ENCODE measurements around the gene MPHOSPH9. TPM values are rescaled to one million over a fixed set of nuclear protein-coding genes. Genes with fewer than 3 reads are reported as not detected.
A peak's percentile ranks its signal among the peaks of the same experiment; 100 is the strongest.

Gene MPHOSPH9
- total RNA-seq, 2 donors from 2014 or later, result 68.4 to 85.3 TPM

GRCh38 chr12:123270214-123271000 lies 37.5 kb upstream of the MPHOSPH9 start:
- DNase-seq, result peak; percentile 87
- WGBS, 2 experiments (ENCODE audit: insufficient coverage in 1 of 2, insufficient read length in 1 of 2), result 0% methylated on average over 30 to 51 of the region's 51 CpGs
- H3K27ac Mint-ChIP-seq, result peak overlapping the region; percentile 97

GRCh38 chr12:123269896-123270213 lies 36.9 kb upstream of the MPHOSPH9 start:
- DNase-seq, result no peak
- peaks cover 19% of the 10 kb centered on the region for H3K36me3 Mint-ChIP-seq (ENCODE audit: low read depth)
- H3K4me1 Mint-ChIP-seq, result peaks cover 10% of the 10 kb centered on the region
- peak overlapping the region; percentile 99 for H3K27ac ChIP-seq (ENCODE audit: low read depth, low read length)
- peak overlapping the region; percentile 87 for H3K9ac ChIP-seq (ENCODE audit: extremely low read depth, low read length, poor library complexity, severe bottlenecking)
- peaks cover 4% of the 10 kb centered on the region for H3K4me1 ChIP-seq (ENCODE audit: control insufficient read depth, insufficient read depth, low read length)
- H3K4me3 ChIP-seq (ENCODE audit: low read length), result peak overlapping the region; percentile 94
- no peaks in the 10 kb centered on the region for H3K9me3 ChIP-seq (ENCODE audit: control insufficient read depth, low read length)
- TF ChIP-seq CTCF (conservative IDR thresholded peaks at IDR 0.05), result no peak
- no peaks in the 10 kb centered on the region for H3K9me3 Mint-ChIP-seq
- peak overlapping the region; percentile 97 for H3K27ac Mint-ChIP-seq
- no peaks in the 10 kb centered on the region for H3K27me3 Mint-ChIP-seq (ENCODE audit: insufficient read depth)
- no peaks in the 10 kb centered on the region for H3K27me3 ChIP-seq (ENCODE audit: control insufficient read depth, insufficient read depth, low read length, poor library complexity, severe bottlenecking)
- H3K36me3 ChIP-seq (ENCODE audit: control insufficient read depth, insufficient read depth, low read length), result peaks cover 14% of the 10 kb centered on the region
- H3K4me3 Mint-ChIP-seq, result peak overlapping the region; percentile 93
- WGBS, 2 experiments (ENCODE audit: insufficient coverage in 1 of 2, insufficient read length in 1 of 2), result 0 to 5% methylated on average over 5 to 7 of the region's 7 CpGs

More at GRCh38 chr12:123270214-123271000, 37.5 kb upstream of the MPHOSPH9 start:
- H3K9ac ChIP-seq (ENCODE audit: extremely low read depth, low read length, poor library complexity, severe bottlenecking), result peak overlapping the region; percentile 87
- H3K9me3 ChIP-seq (ENCODE audit: control insufficient read depth, low read length), result no peaks in the 10 kb centered on the region
- H3K4me3 ChIP-seq (ENCODE audit: low read length), result peak overlapping the region; percentile 94
- H3K4me1 ChIP-seq (ENCODE audit: control insufficient read depth, insufficient read depth, low read length), result peaks cover 4% of the 10 kb centered on the region
- peaks cover 15% of the 10 kb centered on the region for H3K36me3 Mint-ChIP-seq (ENCODE audit: low read depth)
- H3K27me3 Mint-ChIP-seq (ENCODE audit: insufficient read depth), result no peaks in the 10 kb centered on the region
- H3K27ac ChIP-seq (ENCODE audit: low read depth, low read length), result peak overlapping the region; percentile 99
- H3K27me3 ChIP-seq (ENCODE audit: control insufficient read depth, insufficient read depth, low read length, poor library complexity, severe bottlenecking), result no peaks in the 10 kb centered on the region
- H3K9me3 Mint-ChIP-seq, result no peaks in the 10 kb centered on the region
- TF ChIP-seq CTCF (conservative IDR thresholded peaks at IDR 0.05), result no peak
- peaks cover 10% of the 10 kb centered on the region for H3K4me1 Mint-ChIP-seq
- H3K4me3 Mint-ChIP-seq, result peak overlapping the region; percentile 93
- peaks cover 11% of the 10 kb centered on the region for H3K36me3 ChIP-seq (ENCODE audit: control insufficient read depth, insufficient read depth, low read length)

GRCh38 chr12:123269395-123269892 lies 36.5 kb upstream of the MPHOSPH9 start:
- no peaks in the 10 kb centered on the region for H3K9me3 Mint-ChIP-seq
- no peaks in the 10 kb centered on the region for H3K27me3 Mint-ChIP-seq (ENCODE audit: insufficient read depth)
- Histone ChIP-seq H3K4me1 (ENCODE audit: control insufficient read depth, insufficient read depth, low read length) (peaks cover 4% of the 10 kb centered on the region), H3K36me3 (ENCODE audit: control insufficient read depth, insufficient read depth, low read length) (peaks cover 15% of the 10 kb centered on the region), H3K9ac (ENCODE audit: extremely low read depth, low read length, poor library complexity, severe bottlenecking) (peak overlapping the region; percentile 87), H3K27ac (ENCODE audit: low read depth, low read length) (peak overlapping the region; percentile 99), H3K9me3 (ENCODE audit: control insufficient read depth, low read length) (no peaks in the 10 kb centered on the region), H3K4me3 (ENCODE audit: low read length) (peak overlapping the region; percentile 94), H3K27me3 (ENCODE audit: control insufficient read depth, insufficient read depth, low read length, poor library complexity, severe bottlenecking) (no peaks in the 10 kb centered on the region)
- H3K27ac Mint-ChIP-seq, result peak overlapping the region; percentile 97
- peaks cover 23% of the 10 kb centered on the region for H3K36me3 Mint-ChIP-seq (ENCODE audit: low read depth)
- TF ChIP-seq CTCF (conservative IDR thresholded peaks at IDR 0.05), result peak; percentile 44
- peak; percentile 92 for DNase-seq
- peak overlapping the region; percentile 93 for H3K4me3 Mint-ChIP-seq
- 22 to 24% methylated on average over 18 to 32 of the region's 32 CpGs for WGBS, 2 experiments (ENCODE audit: insufficient coverage in 1 of 2, insufficient read length in 1 of 2)
- peaks cover 10% of the 10 kb centered on the region for H3K4me1 Mint-ChIP-seq

Data from endodermal cell (in vitro differentiated cells).